HG02981 (cell line): ENCODE measurements around the gene NEMF.
"Not testable (repeated sequence)": the region's sequence is repeated elsewhere in the genome, so short reads cannot be mapped to it uniquely, and the experiment has no call there.

ENCODE experiments used
- ATAC-seq: cut with Tn5 transposase; IDR thresholded peaks from one replicate; pipeline ENCODE4 v1.9.1; 2021; ENCODE audit warnings: mild to moderate bottlenecking, moderate library complexity; ENCODE audit not compliant: unreplicated experiment

Gene NEMF

DNA sequence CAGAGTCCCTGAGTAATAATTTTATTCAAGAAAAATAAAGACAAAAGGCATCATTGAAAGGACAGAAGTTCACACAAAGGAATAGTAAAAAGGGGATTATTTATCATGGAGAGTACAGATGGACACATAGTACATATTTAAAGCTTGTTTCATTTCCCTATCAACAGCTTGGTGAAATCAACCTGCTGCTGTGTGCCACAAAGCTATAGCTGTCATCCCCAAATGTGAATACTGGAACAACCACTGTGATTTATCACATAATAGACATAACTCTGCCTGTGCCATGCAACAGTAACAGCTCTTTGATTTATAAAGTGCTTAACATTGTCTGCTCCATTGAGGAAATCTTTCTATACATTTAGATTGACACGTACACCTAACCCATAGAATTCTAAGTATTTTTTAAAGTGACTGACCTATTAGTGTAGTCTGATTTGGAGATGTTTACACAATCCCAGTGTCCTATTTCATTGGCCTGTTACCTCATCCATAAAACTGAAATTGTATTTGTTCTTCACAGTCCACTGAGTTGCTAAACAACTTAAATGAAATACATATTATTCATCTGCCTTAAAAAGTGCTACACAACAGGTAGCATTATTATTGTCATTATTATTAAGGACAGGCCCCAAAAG lies 3.3 kb downstream of the NEMF start:
- ATAC-seq: no peak

DNA sequence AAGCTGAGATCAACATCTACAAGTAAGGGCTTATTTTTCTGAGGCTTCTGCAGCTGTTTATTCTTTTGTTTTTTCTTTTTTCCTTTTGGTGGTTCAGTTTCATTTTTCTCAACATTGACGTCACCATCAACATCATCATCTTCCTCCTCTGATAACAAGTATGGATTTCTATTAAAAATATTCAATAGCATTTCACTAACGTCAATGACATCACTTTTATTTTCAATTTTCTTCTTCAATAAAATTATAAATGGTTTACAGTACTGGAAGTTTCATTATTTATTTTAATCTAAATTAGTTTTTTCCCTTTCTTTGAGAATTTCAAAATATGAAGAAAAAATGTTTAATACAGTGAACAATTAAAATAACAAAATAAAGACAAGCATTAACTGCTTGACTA lies 23.9 kb downstream of the NEMF start:
- ATAC-seq: no peak

DNA sequence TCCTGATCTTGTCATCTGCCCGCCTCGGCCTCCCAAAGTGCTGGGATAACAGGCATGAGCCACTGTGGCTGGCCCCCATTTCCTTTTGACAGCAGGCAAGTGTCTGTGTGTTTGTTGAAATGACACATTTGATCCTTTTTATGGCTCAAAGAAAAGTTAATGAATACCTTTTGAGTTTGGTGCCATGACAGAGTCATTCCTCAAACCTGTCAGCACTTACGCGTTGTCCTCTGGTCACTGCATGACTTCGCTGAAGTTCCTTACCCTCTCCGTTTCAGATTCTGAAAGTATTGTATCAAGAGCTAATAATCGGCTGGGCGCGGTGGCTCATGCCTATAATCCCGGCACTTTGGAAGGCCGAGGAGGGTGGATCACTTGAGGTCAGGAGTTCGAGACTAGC lies 32.4 kb downstream of the NEMF start:
- ATAC-seq: no peak

DNA sequence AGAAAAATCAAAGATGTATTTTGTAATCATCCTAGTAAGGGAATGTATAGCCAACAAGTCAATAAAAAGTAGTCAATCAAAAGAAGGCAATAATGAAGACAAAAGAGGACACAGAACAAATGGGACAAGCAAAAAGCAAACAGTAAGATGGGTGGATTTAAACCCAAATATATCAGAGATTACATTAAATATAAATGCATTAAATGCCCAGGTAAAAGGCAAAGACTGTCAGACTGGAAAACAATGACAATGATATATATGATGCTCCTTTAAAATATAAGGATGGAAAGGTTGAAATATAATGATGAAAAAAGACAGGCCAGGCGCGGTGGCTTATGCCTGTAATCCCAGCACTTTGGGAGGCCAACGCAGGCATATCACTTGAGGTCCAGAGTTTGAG lies 35.7 kb downstream of the NEMF start:
- ATAC-seq: no peak

DNA sequence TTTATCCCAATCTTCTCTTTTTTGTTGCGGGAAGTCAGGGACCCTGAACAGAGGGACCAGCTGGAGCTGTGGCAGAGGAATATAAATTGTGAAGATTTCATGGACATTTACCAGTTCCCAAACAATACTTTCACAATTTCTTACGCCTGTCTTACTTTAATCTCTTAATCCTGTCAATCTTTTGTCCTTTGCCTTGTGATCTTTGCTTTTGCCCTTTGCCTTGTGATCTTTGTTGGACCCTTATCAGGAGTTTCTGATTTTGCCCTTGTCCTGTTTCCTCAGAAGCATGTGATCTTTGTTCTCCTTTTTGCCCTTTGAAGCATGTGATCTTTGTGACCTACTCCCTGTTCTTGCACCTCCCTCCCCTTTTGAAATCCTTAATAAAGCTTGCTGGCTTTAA lies 36.5 kb downstream of the NEMF start:
- not testable (repeated sequence) for ATAC-seq

DNA sequence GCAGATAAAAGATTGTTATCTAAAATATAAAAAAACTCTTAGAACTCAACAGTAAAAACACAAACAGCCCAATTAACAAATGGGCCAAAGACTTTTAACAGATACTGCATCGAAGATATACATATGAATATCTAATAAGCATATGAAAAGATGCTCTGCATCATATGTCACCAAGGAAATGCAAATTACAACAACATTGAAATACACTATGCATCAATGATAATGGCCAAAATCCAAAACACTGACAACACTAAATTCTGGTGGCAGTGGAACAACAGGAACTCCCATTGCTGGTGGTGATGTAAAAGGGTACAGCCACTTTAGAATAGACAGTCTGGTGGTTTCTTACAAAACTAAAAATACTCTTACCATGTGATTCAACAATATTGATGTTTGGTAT lies 43.8 kb downstream of the NEMF start:
- no peak for ATAC-seq

DNA sequence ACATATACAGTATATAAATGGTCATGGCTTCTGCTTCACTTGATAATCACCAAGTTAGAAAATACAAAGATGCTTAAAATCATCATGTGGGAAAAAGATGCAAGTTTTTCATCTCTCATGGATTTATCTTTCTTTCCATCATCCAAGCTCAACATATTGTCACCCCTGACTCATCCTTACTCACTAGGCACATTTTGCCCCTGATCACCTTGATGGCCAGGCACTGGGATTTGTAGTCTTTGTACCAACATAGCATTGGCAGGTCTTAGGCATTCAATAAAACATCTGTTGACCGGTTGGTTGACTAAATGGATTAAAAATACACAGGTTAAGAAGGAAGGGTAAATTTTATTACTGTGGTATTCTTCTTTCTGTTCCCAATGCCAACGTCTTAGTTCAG lies 56.6 kb downstream of the NEMF start:
- no peak for ATAC-seq

DNA sequence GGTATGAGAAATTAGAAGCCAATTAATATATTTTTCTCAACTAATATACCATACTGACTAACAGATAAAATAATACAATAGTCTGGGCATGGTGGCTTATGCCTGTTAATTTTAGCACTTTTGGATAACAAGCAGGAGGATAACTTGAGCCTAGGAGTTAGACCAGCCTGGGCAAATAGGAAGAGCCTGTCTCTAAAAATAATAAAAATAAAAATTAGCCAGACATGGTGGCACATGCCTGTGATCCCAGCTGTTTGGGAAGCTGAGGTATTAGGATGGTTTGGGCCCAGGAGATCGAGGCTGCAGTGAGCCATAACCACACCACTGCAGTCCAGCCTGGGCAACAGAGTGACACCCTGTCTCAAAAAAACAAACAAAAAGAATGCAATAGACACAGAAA lies 60.0 kb downstream of the NEMF start:
- ATAC-seq: no peak

DNA sequence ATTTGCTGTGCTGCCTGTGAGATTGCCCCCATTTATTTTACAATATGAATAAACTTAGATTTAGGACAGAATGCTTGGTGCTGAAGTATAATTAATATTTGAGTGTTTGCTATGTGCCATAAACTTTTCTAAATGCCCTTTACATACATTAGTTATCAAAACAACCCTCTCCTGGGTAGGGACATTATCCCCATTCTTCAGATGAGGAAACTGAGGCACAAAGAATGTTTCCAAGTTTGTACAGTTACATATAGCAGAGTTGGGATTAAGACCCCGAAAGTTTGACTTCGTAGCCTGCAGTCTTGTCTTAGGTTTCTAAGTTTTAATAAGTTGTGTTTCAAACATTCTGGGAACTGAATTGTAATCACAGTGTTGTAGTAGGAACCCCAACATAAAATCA lies 66.3 kb downstream of the NEMF start:
- no peak for ATAC-seq

DNA sequence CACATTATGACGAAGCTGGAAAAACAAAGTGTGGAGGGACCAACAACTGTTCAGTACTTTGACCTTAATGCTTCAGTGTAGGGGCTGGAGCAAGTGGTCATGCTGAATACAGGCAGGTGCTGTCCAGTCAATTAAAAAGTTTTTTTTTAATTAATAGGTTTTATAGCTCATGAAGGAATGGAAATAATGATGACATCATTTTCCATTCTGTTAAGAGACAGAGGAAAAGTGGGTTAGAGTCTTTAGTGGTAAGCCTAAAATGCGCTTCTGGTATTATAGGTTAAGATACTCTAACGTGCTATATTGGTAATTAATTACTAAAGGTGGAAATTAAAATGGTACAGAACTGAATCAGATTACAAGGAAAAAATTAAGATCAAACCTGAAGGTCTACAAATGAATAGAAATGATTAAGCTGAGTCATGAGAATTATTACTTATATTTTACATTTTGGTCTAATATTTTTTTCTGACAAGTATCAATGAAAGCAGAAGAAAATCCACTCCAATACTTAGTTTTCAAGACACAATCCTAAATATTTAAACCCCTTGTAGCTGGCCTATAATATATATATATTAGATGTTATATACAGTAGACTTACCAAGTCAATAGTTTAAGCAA lies 69.1 kb downstream of the NEMF start:
- ATAC-seq: no peak

DNA sequence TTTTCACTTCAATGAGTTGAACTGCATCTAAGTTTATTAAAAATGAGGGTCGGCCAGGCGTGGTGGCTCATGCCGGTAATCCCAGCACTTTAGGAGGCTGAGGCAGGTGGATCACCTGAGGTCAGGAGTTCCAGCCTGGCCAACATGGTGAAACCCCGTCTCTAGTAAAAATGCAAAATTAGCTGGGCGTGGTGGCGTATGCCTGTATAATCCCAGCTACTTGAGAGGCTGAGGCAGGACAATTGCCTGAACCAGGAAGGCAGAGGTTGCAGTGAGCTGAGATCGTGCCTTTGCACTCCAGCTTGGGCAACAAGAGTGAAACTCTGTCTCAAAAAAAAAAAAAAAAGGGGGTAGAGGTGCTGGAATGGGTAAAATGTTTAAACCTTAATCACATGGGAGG lies 71.5 kb downstream of the NEMF start:
- ATAC-seq: not testable (repeated sequence)

DNA sequence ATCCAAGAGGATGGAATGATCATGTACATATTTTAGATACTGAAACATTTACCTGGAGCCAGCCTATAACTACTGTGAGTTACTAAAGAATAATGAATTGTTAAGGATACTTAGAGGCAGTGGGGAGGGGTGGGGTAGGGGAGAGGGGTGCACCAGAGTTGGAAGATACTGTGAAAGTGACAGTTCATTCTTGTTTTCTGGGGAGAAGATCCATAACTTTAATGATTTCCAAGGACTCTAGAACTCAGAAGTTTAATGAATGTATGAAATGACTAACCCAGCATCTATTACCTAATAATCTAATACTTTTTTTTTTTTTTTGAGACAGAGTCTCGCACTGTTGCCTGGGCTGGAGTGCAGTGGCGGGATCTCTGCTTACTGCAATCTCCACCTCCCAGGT lies 74.2 kb downstream of the NEMF start:
- ATAC-seq: no peak

DNA sequence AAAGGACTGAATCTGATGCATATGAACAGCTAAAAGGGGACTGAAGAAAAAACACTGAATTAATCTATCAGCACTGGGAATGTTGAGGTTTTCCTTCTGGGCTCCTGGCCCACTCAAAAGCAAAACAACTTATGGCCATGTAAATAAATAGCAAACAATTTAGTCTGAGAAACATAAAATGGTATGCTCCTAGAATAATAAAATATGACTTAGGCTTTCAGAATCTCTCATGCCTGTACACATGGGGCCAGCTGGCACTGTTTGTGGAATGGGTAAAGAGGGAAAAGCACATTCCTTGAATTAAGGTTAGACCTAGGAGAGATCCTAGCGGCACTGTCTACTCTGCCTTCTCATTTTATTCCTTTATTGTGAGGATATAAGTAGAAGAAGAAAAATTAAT lies 78.5 kb downstream of the NEMF start:
- ATAC-seq: no peak

DNA sequence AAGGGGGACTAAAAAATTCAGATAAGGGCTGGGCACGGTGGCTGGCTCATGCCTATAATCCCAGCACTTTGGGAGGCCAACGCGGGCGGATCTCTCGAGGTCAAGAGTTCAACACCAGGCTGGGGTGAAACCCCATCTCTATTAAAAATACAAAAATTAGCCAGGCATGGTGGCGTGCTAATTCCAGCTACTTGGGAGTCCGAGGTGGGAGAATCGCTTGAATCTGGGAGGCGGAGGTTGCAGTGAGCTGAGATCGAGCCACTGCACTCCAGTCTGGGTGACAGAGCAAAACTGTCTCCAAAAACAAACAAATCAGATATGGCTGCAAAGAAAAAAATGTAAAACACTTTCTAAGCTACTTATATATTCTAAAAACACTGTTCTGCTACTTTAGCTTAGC lies 80.9 kb downstream of the NEMF start:
- not testable (repeated sequence) for ATAC-seq

DNA sequence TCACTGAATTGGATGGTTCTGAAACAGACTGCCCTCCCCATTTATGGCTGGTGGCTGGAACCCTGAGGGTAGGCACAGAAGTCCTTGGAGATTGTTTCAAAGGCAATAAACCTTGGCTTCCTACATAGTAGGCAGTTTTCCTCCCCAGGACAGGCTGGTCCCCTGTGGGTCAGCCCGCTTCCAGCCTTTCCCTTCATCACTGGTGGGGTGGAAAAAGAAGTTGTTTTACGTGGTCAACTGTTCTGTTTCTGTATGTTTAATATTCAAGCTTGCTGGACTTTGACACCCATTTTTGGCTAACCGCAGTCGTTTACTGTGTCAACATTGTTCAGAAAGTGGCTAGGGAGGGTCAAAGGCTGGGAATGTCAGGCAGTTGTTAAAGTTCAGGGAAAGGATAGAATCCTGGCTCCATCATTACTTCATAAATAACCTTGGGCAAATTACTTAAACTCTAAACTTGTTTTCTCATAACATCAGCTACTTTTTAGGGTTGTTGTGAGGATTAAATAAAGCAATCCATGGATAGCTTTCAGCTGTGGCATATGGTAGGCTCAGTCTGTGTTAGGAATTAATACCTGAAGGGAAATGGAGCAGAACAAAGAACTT lies 82.3 kb downstream of the NEMF start:
- ATAC-seq: no peak

DNA sequence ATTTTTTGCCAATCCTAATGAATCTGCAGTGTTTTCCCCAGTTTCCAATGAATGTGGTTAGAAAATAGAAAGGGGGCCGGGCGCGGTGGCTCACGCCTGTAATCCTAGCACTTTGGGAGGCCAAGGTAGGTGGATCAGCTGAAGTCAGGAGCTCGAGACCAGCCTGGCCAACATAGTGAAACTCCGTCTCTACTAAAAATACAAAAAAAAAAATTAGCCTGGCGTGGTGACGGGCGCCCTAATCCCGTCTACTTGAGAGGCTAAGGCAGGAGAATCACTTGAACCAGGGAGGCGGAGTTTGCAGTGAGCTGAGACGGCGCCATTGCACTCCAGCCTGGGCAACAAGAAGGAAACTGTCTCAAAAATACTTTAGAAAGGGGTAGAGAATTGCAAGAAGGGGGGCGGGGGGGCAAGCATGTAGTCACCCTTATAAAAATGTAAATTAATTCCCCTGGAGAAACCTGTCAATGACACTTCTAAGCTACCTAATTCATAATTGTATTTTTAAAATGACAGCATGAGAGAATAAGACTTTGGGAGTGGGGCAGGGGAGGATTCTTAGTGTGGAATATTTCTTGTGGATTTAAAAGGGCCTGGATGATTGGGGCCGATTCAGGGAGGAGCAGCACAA lies 82.9 kb downstream of the NEMF start:
- no peak for ATAC-seq

DNA sequence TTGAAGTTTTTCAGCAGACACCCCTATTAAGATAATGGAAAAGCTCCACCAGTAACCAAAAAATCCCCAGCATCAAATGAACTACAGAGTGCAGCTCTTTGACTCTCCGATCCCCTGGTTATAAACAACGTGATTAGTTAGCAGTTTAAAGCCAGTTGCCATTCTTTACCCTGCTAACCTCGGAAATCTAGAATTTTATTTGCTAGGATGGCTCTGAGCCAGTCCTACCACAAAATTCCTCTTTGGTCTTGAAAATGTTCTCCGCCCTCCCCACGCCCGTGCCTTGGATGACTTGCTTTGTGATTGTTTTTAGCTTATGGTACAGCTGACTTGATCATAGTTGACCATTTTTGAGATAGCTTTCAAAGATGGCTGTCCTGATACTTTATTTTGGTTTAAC lies 83.4 kb downstream of the NEMF start:
- no peak for ATAC-seq

DNA sequence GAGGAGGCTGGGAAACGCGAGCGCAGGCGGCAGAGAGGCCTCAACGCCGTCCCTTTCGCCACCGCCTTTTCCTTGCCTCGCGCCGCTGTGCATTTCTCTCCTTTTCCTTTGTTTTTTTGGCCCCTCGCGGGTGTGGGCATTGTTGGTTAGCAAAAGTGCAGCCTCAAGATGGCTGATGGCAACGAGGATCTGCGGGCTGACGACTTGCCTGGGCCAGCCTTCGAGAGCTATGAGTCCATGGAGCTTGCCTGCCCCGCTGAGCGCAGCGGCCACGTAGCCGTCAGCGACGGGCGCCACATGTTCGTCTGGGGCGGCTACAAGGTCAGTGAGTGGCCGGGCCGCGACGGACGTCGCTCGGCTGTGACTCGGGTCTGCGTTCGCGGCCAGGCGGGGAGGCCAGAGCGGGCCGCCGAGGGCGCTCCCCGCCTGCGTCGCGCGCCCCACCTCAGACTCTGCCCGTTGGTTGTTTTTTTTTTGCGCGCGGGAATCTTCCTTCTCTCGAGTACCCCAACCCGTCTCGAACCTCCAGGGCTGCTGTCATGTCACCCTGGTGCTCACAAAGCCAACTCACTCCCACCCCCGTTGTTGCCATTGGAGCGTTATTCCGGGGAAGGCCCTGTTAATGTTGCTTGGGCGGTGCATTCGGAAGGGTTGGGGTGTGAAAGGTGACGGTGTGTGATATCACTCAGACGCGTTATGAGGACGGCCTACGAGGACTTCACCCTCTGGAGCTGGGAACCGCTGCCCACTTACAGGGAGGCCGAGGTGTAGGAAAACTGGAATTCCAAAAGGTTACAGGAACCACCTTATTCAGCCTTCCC lies 84.1 kb downstream of the NEMF start:
- peak; percentile 29 for ATAC-seq

DNA sequence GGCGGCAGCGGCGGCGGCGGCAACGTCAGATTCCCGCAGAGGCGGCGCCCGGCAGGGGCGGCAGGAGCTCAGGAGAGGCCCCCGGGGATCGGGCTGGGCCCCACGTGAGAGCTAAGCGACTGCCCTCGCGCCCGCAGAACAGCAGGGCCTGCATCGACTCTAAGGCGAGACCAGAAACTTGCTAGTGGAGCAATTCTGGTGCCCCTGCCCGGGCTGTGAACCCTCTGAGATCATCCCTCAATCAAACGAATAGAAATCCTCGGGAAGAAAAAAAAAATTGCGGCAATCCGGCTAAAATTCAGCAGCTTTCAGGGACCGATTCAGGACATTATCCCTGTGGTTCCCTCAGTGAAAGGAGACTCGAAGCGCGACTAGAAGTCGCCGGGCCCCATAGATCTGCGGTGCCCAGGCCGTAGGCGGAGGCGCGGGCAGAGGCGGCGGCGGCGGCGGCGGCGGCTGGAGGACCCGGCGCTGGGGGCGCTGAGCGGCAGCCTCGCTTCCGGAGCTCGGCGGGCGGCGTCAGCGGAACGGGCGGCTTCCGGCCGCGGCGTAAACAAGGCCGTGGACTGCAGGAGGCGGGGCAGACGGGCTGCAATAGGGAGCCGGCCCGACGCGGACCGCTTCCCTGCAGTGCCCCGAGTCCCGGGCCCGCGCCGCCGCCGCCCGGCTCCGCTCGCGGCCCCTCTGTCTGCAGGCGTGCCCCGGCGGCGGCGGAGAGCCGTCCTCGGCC lies 84.9 kb downstream of the NEMF start, which contains the start of gene KLHDC2:
TSS of gene KLHDC2 (plus strand) at position 583 of the 730 bp plus-strand sequence. CDS start 316 bp downstream, outside the sequence.
- ATAC-seq: peak; percentile 87

DNA sequence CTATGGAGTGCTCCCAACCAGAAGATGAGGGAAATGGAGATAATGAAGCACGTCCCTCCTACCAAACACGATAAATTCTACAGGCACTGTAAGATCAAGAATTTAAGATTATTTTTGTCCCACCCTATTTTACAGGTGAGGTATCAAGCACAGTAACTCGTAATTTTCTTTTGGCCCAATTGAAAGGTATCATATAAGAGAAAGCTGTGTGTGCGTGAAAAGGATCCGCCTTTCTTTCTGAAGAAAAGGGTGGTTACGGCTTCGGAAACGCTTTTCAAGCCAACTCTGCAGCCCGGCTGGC lies 85.4 kb downstream of the NEMF start:
- ATAC-seq: no peak

DNA sequence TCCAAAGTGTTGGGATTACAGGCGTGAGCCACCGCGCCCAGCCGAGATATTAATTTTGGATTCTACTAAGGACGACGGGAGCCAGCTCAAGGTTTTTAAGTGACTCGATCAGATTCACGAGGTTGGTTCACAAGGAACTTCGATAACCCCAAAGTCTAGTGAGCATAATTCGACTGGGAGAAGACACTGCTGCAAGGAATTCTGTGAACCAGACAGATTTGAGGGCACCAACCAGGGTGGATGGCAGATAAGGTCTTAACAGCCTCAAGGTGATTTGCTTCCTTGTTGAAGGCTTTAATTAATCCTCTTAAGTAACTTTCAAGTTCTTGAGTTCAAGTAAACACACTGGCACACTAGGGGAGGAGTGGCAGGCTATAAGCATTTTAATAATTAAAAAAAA lies 85.7 kb downstream of the NEMF start:
- ATAC-seq: no peak
